ENCODE data around the gene SSPN. TPM values are rescaled to one million over a fixed set of nuclear protein-coding genes. Genes with fewer than 3 reads are reported as not detected.

SSPN gene
- total and polyA plus RNA-seq, 9 of the 15 experiments (the other 6 are each of a cell fraction or from before 2014, with no cell fraction given), result 0.40 TPM; not detected in 8

DNA sequence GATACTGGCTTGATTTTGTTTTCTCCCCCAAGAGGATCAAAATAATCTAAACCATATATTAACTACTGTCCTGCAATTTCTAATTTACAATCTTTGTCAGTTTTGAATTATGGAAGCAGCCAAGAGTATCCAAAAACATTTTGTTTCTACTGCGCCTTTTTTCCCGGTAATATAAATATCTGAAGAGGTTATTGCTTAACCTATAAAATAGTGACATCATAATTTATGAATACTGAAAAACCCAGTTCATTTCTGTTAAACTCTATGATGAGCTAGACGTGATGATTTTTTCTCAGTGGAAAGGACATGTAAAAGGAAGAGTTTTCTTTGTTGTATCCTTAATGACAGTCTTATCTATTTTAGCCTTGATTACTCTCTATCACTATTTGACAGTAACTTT lies 3.2 kb upstream of the SSPN start:
- H4K20me1 ChIP-seq (replicated peaks; ENCODE audit: control insufficient read depth, insufficient read depth, low read length), result no peaks in the 10 kb centered on the region
- no TSS peak for BruUV-seq (replicated peaks)
- no peak for TF ChIP-seq GABPB2 (CRISPR knock-in tag; conservative IDR thresholded peaks at IDR 0.05)
- TF ChIP-seq CEBPG (CRISPR knock-in tag; IDR thresholded peaks at IDR 0.05), result no peak
- 0 out of 4 replicates have a peak, but pooled peaks of 1 of the 2 experiments have one; percentile 21 for TF ChIP-seq CEBPG (tag; conservative IDR thresholded peaks at IDR 0.05 in 1 of 2, IDR thresholded peaks at IDR 0.05 in 1 of 2)
- no peak for TF ChIP-seq NFIX (CRISPR knock-in tag; IDR thresholded peaks at IDR 0.05; ENCODE audit: low read depth)
- TF ChIP-seq, protein P1, sequence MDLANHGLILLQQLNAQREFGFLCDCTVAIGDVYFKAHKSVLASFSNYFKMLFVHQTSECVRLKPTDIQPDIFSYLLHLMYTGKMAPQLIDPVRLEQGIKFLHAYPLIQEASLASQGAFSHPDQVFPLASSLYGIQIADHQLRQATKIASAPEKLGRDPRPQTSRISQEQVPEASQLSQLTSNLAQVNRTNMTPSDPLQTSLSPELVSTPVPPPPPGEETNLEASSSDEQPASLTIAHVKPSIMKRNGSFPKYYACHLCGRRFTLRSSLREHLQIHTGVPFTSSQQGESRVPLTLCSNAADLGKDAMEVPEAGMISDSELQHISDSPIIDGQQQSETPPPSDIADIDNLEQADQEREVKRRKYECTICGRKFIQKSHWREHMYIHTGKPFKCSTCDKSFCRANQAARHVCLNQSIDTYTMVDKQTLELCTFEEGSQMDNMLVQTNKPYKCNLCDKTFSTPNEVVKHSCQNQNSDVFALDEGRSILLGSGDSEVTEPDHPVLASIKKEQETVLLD (IDR thresholded peaks at IDR 0.05), result no peak
- H3K36me3 ChIP-seq (ENCODE audit: control insufficient read depth, insufficient read depth, low read length), result no peaks in the 10 kb centered on the region
- H3K4me3 ChIP-seq, result no peak overlapping the region
- no peak overlapping the region for H2AFZ ChIP-seq (ENCODE audit: low read depth, low read length)
- ChIA-PET CTCF (ENCODE audit: low intra/inter-chr PET ratio) (no interaction called here), POLR2A (no interaction called here)
- FAIRE-seq (no peak), DNase-seq (ENCODE audit: extremely low read depth in 1 of 4, low spot score in 3 of 4) (no peak), ATAC-seq (no peak)
- H3K9me1 ChIP-seq (ENCODE audit: control insufficient read depth, insufficient read depth, low read length), result no peaks in the 10 kb centered on the region
- H3K4me2 ChIP-seq (ENCODE audit: insufficient read depth, low read length), result no peak overlapping the region
- H3K27ac ChIP-seq (ENCODE audit: extremely low read depth, low read depth, low read length), result no peak overlapping the region
- H3K9me3 ChIP-seq (replicated peaks; ENCODE audit: control insufficient read depth, insufficient read depth, low read depth, low read length), result no peaks in the 10 kb centered on the region
- peaks cover 8 to 17% of the 10 kb centered on the region in 2 experiments; a peak in 4 of 5 replicates for H3K27me3 ChIP-seq (ENCODE audit: control insufficient read depth in 2 of 2, insufficient read depth in 2 of 2, low read length in 2 of 2)
- H3K79me2 ChIP-seq (ENCODE audit: control insufficient read depth, insufficient read depth, low read length), result no peaks in the 10 kb centered on the region
- WGBS (ENCODE audit: insufficient coverage, low coverage, missing lambda C conversion rate), result 3% methylated on average over 3 of the region's 3 CpGs
- in situ Hi-C loops (cut with MboI) (no loop called here), intact Hi-C loops (cut with micrococcal nuclease) (no loop called here)
- no peak overlapping the region for H3K9ac ChIP-seq (ENCODE audit: insufficient read depth in 1 of 2, low read depth in 2 of 2, low read length in 2 of 2)
- H3K4me1 ChIP-seq (replicated peaks in 1 of 2; ENCODE audit: control insufficient read depth in 2 of 2, insufficient read depth in 2 of 2, low read length in 2 of 2), result peaks cover 0 to 10% of the 10 kb centered on the region in 2 experiments; a peak in 2 of 5 replicates

Data from K562 (cell line).